ENCODE results near the gene DPP9. TPM values are rescaled to one million over a fixed set of nuclear protein-coding genes. Genes with fewer than 3 reads are reported as not detected.

DPP9 gene
- total RNA-seq, 1 donor from 2014 or later: 17.1 TPM

DNA sequence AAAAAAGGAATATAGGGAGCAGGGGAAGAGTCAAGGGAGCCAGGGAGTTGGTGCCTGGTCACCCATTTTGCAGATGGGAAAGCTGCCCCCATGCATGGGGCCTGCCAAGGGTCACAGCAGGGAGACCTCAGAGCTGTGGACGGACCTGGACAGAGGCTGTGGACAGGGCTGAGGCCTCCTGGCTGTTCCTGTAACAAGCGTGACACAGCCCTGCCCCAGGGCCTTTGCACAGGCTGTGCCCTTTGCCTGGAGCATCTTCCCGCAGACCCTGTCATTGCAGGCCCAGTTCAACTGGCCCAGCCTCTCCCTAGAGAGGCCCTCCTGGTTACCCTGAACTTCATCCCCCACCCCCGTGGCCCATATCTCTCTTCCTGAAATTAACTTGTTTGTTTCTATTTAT, 77.9 kb downstream of the DPP9 start:
- Mint-ChIP-seq H3K9me3 (no peaks in the 10 kb centered on the region), H3K36me3 (peaks cover 1% of the 10 kb centered on the region), H3K27ac (no peak overlapping the region), H3K27me3 (ENCODE audit: insufficient read depth, low read depth) (peaks cover 5% of the 10 kb centered on the region), H3K4me1 (no peaks in the 10 kb centered on the region), H3K4me3 (no peak overlapping the region)
- H3K79me2 ChIP-seq (ENCODE audit: low read depth): no peaks in the 10 kb centered on the region
- H3K27ac ChIP-seq: no peak overlapping the region
- no peaks in the 10 kb centered on the region for H3K4me1 ChIP-seq
- no peak overlapping the region for H3K4me2 ChIP-seq
- no peak for DNase-seq (ENCODE audit: low spot score)
- no peak overlapping the region for H3K4me3 ChIP-seq
- TF ChIP-seq EZH2 (IDR thresholded peaks at IDR 0.05) (no peak), EZH2phosphoT487 (IDR thresholded peaks at IDR 0.05) (no peak)
- TF ChIP-seq, protein P1, sequence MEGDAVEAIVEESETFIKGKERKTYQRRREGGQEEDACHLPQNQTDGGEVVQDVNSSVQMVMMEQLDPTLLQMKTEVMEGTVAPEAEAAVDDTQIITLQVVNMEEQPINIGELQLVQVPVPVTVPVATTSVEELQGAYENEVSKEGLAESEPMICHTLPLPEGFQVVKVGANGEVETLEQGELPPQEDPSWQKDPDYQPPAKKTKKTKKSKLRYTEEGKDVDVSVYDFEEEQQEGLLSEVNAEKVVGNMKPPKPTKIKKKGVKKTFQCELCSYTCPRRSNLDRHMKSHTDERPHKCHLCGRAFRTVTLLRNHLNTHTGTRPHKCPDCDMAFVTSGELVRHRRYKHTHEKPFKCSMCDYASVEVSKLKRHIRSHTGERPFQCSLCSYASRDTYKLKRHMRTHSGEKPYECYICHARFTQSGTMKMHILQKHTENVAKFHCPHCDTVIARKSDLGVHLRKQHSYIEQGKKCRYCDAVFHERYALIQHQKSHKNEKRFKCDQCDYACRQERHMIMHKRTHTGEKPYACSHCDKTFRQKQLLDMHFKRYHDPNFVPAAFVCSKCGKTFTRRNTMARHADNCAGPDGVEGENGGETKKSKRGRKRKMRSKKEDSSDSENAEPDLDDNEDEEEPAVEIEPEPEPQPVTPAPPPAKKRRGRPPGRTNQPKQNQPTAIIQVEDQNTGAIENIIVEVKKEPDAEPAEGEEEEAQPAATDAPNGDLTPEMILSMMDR (IDR thresholded peaks at IDR 0.05): no peak
- H3K9ac ChIP-seq: no peak overlapping the region
- H4K20me1 ChIP-seq (ENCODE audit: low read depth): peaks cover 6% of the 10 kb centered on the region
- H3K9me3 ChIP-seq (ENCODE audit: low read depth): no peaks in the 10 kb centered on the region
- no peaks in the 10 kb centered on the region for H3K36me3 ChIP-seq
- H3K27me3 ChIP-seq: no peaks in the 10 kb centered on the region
- no peaks in the 10 kb centered on the region for H3F3A ChIP-seq (ENCODE audit: low read depth)
- H2AFZ ChIP-seq (replicated peaks): no peak overlapping the region

GRCh38 chr19:4642625-4643024, 81.0 kb downstream of the DPP9 start:
- peaks cover 3% of the 10 kb centered on the region for H3F3A ChIP-seq (ENCODE audit: low read depth)
- H3K9ac ChIP-seq: no peak overlapping the region
- H3K27ac ChIP-seq: no peak overlapping the region
- H3K9me3 ChIP-seq (ENCODE audit: low read depth): no peaks in the 10 kb centered on the region
- Mint-ChIP-seq H3K9me3 (no peaks in the 10 kb centered on the region), H3K27ac (peak overlapping the region; percentile 76), H3K4me3 (no peak overlapping the region), H3K36me3 (peaks cover 1% of the 10 kb centered on the region), H3K27me3 (ENCODE audit: insufficient read depth, low read depth) (peaks cover 5% of the 10 kb centered on the region), H3K4me1 (peaks cover 7% of the 10 kb centered on the region)
- no peak for TF ChIP-seq EZH2phosphoT487 (IDR thresholded peaks at IDR 0.05)
- DNase-seq (ENCODE audit: low spot score): no peak
- H3K27me3 ChIP-seq: peaks cover 1% of the 10 kb centered on the region
- peaks cover under 1% of the 10 kb centered on the region for H4K20me1 ChIP-seq (ENCODE audit: low read depth)
- H3K4me2 ChIP-seq: no peak overlapping the region
- H3K4me3 ChIP-seq: no peak overlapping the region
- no peaks in the 10 kb centered on the region for H3K79me2 ChIP-seq (ENCODE audit: low read depth)
- no peak overlapping the region for H2AFZ ChIP-seq (replicated peaks)
- H3K4me1 ChIP-seq: no peaks in the 10 kb centered on the region
- no peaks in the 10 kb centered on the region for H3K36me3 ChIP-seq

- no peaks in the 10 kb centered on the region for H3K36me3 ChIP-seq
- no peaks in the 10 kb centered on the region for H3K9me3 Mint-ChIP-seq
- H3K36me3 Mint-ChIP-seq: peaks cover 1% of the 10 kb centered on the region
- H3K27me3 ChIP-seq: peaks cover 15% of the 10 kb centered on the region
- no peaks in the 10 kb centered on the region for H3K79me2 ChIP-seq (ENCODE audit: low read depth)
- no peaks in the 10 kb centered on the region for H3K9me3 ChIP-seq (ENCODE audit: low read depth)
- no peak overlapping the region for H3K27ac Mint-ChIP-seq
- H2AFZ ChIP-seq (replicated peaks): no peak overlapping the region
- H3K4me3 ChIP-seq: no peak overlapping the region
- peaks cover 3% of the 10 kb centered on the region for H3F3A ChIP-seq (ENCODE audit: low read depth)
- no peaks in the 10 kb centered on the region for H3K4me1 ChIP-seq
- H3K4me1 Mint-ChIP-seq: peaks cover 11% of the 10 kb centered on the region
- no peaks in the 10 kb centered on the region for H4K20me1 ChIP-seq (ENCODE audit: low read depth)
- no peak overlapping the region for H3K9ac ChIP-seq
- H3K27me3 Mint-ChIP-seq (ENCODE audit: insufficient read depth, low read depth): peaks cover 7% of the 10 kb centered on the region
- TF ChIP-seq, protein P1 (IDR thresholded peaks at IDR 0.05): no peak
- no peak for TF ChIP-seq EZH2 (IDR thresholded peaks at IDR 0.05)
- TF ChIP-seq EZH2phosphoT487 (IDR thresholded peaks at IDR 0.05): no peak
- H3K4me3 Mint-ChIP-seq: no peak overlapping the region
- no peak overlapping the region for H3K27ac ChIP-seq
- H3K4me2 ChIP-seq: no peak overlapping the region
- DNase-seq (ENCODE audit: low spot score): no peak
Observed at GRCh38 chr19:4641132-4641531, 82.5 kb downstream of the DPP9 start.

DNA sequence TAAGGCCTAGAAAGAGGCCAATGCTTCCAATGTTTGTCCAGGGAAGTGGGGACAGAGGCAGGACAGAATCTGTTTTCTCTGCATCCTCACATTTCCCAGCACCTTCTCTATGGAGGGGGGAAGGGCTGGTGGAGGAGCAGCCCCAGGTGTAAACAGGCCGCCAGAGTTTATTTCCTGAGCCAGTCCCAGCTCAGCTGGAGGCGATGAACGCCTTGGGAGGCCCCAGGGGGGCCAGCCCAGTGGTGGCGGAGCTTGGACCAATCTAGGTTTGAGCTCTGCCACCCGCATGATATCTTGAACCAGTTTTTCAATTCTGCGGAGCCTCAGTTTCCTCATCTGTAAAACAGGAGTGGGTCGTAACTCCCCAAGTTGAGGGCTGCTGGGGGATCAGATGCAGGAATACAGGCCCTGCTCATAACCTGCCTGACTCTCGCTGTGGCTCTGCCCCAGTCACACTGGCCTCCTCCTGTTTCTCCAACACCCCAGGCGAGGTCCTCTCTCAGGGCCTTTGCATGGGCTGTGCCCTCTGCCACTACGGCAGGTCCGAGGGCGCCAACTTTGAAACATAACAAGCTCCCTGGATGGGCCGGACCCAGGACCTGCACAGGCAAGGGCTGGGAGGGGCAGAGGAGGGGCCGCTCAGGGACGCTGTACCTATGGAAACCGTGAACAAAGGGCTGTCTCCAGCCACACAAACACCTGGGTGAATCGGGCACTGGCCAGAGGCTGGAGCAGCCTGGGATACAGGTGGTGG, 83.2 kb downstream of the DPP9 start:
- Mint-ChIP-seq H3K27me3 (ENCODE audit: insufficient read depth, low read depth) (peaks cover 11% of the 10 kb centered on the region), H3K9me3 (no peaks in the 10 kb centered on the region), H3K4me1 (peaks cover 15% of the 10 kb centered on the region), H3K4me3 (peak overlapping the region; percentile 89), H3K27ac (no peak overlapping the region), H3K36me3 (peaks cover 1% of the 10 kb centered on the region)
- peaks cover 15% of the 10 kb centered on the region for H3K27me3 ChIP-seq
- H3F3A ChIP-seq (ENCODE audit: low read depth): peaks cover 3% of the 10 kb centered on the region
- TF ChIP-seq EZH2 (IDR thresholded peaks at IDR 0.05) (no peak), EZH2phosphoT487 (IDR thresholded peaks at IDR 0.05) (no peak)
- TF ChIP-seq, protein P1 (IDR thresholded peaks at IDR 0.05): no peak
- H3K27ac ChIP-seq: no peak overlapping the region
- no peaks in the 10 kb centered on the region for H3K9me3 ChIP-seq (ENCODE audit: low read depth)
- no peaks in the 10 kb centered on the region for H3K36me3 ChIP-seq
- peaks cover 4% of the 10 kb centered on the region for H3K4me1 ChIP-seq
- DNase-seq (ENCODE audit: low spot score): no peak
- no peak overlapping the region for H2AFZ ChIP-seq (replicated peaks)
- H4K20me1 ChIP-seq (ENCODE audit: low read depth): no peaks in the 10 kb centered on the region
- H3K4me2 ChIP-seq: peak overlapping the region; percentile 93
- H3K4me3 ChIP-seq: peak overlapping the region; percentile 81
- H3K79me2 ChIP-seq (ENCODE audit: low read depth): no peaks in the 10 kb centered on the region
- no peak overlapping the region for H3K9ac ChIP-seq

Measured in neural progenitor cell (in vitro differentiated cells).